COLO668 (cell line): Measurements from ENCODE around the gene AFF3.

ENCODE experiments used
- DNase-seq: peaks from one replicate; lab custom pipeline; 2025; ENCODE audit not compliant: unreplicated experiment; lab: John Stamatoyannopoulos, UW

The AFF3 gene

GRCh38 chr2:100045000-100045399, 97.4 kb downstream of the AFF3 start:
- DNase-seq = no peak

DNA sequence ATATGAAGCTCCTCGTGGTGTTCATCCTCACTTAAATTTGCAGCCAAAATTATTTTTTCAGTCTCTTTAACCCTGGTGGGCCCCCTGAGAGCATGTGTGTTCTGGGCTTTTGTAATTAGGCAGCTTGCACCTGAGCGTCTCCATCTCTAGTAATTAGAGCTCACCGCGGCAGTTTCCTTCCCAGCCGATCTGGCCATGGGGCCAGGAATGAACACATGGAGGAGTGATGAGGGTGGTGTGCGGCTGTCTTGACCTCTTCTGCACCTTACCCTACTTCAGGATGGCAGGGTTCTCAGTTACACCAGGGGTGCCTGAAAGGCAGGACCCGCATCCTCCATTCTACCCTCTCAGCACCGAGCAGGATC, 98.5 kb downstream of the AFF3 start:
- no peak for DNase-seq

DNA sequence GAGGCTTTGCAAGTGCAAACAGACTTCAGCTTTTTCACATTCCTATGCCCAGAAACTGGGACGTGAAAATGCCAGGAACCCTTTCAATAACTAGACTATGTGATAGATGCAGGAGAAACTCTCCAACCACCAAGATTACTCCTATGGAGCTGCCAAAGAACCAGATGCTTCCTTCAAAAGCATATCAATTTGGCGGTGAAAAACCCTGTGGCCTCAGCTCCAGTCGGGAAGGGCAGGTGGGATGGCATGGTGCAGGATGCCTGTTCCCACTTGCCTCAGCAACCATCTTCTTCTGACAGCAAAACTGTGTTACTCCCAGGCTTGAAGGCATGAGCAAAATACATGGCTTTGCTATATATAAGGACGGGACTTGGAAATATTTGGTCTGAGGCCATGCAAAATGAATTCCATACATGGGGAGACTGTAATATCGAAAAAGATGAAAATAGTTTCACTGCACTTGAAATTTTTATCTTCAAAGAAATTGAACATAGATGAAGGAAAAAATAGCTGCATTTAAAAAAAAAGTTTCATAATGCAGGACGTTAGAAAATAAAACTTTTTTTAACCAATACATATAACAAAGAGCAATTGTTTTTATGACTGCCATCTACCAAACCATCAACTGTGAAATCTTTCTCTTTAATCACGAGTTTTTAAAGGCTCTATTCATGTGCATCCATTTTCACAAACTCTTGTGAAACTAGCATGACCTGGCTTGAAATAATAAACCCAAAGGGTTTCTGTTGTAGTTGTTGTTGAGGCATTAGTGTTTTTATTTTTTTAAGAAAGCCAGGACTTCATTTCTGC, 99.1 kb downstream of the AFF3 start:
- DNase-seq = no peak

DNA sequence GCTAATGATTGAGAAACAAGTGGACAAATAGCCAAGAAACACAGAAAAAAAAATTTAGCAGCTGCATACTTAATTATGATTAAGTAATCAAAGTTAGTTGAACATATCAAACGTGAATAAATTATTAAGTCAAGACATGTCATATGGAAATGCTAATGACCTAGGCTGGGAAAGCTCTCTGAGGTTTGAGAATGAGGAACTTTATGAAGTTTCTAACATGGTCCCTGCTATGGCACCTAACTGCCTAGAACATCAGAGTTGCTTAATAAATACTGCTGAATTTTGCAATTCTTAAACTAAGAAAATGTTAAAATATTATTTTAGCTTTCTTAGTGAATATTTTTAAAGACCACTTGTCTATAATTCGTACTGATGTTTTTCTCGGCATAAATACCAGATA, 99.8 kb downstream of the AFF3 start:
- DNase-seq = no peak

- no peak for DNase-seq
Measured at GRCh38 chr2:100041946-100042345, 100.4 kb downstream of the AFF3 start.

DNA sequence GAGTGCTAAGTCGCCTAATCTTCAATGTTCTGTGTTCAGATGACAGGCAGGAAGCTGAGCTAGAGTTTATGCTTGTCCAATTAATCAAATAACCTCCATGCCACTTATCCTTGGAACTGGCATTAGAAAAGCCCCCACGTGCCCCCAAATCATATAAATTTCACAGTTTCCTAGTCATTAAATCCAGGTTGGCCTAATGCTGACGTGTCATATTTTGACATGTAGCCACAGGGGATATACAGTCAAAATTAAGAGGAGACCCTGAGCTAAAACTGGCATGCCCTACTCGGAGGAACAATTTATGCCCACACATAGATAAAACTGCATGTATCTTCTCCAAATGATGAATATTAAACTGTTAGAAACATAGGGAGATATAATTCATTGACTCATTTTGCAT, 101.0 kb downstream of the AFF3 start:
- no peak for DNase-seq

DNA sequence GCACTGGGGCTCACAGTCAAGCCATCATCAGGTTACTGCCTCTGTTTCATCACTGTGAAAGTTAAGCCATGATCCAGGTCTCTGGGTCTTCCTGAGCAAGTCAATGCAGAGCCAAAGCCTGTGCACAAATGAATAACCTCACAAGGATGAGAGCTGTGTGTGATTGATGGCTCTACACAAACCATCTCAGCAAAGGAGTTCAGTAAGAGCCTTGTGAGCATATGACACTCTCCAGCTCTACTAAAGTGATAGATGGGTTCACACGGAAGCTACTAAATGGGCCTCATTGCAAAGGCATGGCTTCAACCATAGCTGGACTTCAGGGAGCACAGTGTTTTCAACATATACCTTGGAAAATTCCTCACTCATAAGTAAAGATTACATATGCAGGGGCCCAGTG, 101.5 kb downstream of the AFF3 start:
- no peak for DNase-seq

DNA sequence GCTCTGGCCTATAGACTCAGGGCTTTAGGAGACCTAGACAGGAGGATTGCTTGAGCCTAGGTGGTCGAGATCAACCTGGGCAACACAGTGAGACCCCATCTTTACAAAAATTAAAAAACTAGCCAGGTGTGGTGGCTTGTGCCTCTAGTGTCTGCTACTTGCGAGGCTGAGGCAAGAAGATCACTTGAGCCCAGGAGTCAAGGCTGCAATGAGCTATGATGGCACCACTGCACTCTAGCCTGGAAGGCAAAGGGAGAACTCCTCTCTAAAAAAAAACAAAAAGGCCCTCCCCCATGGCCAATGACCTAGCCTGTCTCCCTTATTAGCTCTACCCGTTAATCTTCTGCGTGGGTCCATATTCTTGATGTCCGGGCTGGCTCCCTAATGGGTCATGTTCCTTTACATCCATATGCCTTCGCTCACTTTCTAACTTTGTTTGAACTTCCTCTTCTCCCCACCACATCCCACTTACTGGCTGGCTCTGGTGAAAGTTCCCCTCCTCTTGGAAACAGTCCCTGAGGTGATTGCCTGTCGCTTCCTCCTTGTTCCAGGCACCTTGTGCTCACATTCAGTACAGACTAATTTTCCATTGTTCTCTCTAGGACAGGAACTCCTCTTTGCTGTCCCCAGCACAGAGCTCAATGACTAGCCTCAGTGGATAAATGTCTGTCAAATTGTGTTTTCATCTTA, 103.0 kb downstream of the AFF3 start:
- no peak for DNase-seq

GRCh38 chr2:100038011-100038410, 104.4 kb downstream of the AFF3 start:
- DNase-seq = no peak

DNA sequence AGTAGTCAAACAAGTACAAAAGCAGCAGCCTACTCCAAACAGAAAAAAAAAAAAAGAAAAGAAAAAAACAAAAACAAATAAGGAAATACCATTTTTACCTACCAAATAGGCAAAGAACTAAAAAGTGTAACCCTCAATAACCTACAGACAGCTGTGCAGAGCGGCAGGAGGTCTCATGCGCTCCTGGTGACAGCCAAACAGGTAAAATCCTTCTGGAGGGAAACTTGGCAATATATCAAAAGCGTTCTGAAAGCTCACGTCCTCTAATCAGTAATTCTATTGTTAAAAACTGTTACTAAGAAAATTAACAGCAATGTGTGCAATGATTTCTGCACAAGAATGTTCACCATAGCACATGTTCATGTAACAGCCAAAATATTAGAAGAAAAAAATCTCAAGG, 105.6 kb downstream of the AFF3 start:
- DNase-seq = no peak

DNA sequence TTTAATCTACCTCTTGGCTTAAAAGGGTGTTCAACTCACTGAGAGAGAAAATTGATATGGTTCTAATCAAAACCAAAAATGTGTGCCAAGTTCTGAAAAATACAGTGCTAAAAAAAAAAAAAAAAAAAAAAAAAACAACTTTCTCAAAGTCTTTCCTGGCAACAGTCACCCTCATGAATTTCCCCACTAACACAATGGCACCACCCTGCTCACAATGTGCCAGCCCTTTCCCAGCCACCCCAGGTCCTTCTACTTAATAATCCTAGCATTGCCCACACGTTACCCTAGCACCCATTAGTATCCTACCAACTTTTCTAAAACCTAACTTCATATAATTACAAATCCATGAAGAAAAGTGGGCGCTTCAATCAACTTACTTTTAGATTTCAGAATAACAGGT, 106.4 kb downstream of the AFF3 start:
- DNase-seq = no peak

DNA sequence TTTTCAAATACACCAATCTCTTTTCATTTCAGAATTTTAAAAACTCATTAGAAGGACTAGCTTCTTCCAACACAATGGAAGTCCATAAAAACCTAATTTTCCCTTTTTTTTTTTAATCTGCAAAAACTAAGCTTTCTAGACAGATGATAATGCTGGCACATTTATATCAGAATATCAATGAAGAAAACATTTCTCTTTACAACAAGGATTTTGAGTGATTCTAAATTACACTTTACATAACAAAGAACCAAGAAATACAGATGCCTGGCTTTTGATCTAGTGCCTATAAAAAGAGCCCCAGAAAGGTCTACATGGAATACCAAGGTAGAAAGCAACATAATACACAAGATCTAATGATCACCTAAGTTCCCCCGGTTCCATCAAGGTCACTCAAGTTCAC, 108.0 kb downstream of the AFF3 start:
- no peak for DNase-seq

GRCh38 chr2:100033976-100034375, 108.4 kb downstream of the AFF3 start:
- no peak for DNase-seq

DNA sequence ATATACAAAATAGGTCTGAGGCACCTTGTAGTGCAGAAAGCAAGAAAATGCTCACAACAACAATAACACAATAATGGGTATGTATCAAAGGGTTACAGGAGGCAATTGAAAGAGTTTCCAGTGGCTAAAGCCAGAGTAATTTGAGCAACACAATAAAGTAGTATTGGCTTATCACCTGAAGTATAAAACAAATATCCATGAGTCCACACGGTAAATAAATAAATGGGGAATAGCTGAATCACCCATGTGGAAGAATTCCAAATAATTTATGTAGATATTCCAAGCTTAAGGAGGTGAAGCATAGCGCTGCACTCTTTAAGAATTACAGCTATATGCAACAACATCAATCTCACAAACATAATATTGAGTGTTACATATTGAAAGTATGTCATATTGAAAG, 110.8 kb downstream of the AFF3 start:
- no peak for DNase-seq

DNA sequence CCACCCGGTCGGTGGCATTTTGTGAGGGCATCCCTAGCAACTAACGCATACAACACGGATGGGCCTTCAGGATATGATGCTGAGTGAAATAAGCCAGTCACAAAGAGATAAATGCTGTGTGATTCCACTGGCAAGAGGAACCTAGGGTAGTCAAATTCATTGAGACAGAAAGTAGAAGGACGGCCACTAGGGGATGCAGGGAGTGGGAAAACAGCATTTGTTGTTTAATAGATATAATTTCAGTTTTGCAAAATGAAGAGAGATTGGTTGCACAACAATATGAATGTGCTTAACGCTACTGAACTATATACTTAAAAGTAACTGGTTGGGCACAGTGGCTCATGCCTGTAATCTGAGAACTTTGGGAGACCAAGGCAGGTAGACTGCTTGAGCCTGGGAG, 112.9 kb downstream of the AFF3 start:
- DNase-seq = no peak

GRCh38 chr2:100021791-100022340, 120.5 kb downstream of the AFF3 start:
- DNase-seq = no peak

DNA sequence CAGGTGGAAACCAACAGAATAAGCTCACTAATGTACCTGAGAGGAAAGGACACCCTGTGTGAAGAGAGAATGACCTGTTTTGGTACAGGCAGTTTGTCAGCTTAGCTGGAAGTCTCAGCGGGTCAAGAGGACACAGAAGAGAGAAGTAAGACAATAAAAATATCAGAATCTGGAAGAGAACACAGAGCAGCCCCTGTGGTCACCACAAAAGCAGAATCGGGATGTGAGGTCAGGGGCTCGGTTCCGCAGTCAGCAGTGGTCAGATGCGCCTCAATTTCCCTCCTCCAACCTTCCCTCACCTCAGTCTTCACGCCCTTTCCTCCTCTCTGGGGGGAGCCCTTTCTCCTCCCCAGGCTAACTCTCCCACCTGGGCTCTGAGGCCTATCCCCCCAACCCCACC, 122.9 kb downstream of the AFF3 start:
- DNase-seq = no peak

DNA sequence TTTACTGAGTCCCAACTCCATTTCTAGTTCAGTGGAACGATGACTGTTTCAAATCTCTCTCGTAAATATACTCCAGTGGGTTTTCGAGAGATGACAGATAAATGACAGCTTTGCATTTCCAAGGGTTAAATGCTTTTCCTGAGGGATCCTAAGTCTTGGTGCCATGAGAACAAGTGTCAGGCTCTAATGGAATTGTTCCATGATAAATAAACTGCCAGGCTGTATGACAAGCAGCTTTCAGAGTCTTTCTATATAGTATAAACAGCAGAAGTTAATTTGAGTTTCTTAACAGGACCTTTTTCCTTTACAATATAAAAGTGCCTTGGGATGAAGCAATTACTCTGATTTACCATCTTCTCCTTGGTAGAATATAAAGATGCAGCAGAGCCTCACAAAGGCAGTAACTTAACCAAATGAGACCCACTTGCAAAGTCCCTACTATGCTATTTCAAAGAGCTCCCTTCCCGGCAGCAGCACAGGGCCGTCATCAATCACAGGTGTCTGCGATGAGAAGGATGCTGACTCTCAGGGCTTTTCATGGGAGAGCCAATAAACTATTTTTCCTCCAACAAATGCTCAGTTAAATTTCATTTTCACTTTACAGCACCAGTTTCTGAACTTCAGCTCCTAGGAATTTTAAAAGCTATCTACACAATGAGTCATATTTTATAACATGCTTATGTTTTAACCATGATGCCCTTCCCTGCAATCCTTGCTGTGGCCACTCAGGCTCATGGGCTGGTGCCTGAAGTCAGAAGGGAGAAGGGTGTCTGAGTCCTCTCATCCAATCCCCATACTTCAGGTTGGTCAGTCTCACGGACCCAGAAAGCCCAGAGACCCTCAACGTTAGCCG, 123.8 kb downstream of the AFF3 start:
- DNase-seq = no peak

GRCh38 chr2:100017633-100018032, 124.8 kb downstream of the AFF3 start:
- no peak for DNase-seq

DNA sequence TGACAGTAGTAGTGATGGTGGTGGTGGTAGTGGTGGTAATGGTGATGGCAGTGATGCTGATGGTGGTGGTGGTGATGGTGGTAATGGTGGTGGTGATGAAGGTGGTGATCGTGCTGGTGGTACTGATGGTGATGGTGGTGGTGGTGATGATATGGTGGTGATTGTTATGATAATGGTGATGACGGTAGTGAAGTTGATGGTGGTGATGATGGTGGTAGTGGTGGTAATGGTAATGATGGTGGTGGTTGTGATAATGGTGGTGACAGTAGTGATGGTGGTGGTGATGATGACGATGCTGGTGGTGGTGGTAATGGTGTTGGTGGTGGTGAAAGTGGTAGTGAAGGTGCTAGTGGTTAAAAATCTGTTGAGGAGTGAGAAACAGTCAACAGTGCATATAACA, 125.6 kb downstream of the AFF3 start:
- DNase-seq = no peak

DNA sequence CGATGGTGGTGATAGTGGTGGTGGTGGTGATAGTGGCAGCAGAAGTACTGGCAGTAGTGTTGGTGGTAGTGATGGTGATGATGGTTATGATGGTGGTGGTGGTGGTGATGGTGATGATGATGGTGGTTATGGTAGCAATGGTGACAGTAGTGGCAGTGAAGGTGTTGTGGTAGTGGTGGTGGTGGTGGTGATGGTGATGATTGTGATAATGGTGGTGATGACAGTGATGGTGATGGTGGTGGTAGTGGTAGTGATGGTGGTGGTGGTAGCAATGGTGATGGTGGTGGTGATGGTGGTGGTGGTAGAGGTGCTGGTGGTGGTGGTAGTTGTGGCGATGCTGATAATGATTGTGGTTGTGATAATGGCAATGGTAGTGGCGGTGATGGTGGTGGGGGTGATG, 126.5 kb downstream of the AFF3 start:
- no peak for DNase-seq
